Myocyte (in vitro differentiated cells): ENCODE data around the gene ZRANB2. TPM values are rescaled to one million over a fixed set of nuclear protein-coding genes. Genes with fewer than 3 reads are reported as not detected.

Experiments
- DNase-seq: peaks from one replicate; pipeline ENCODE4 v3.0.0-alpha.2; 2012; ENCODE audit warnings: low read depth
- microRNA counts: library from miRNA; unstranded; fragments of <30 nt; microRNA quantifications from one replicate; lab custom pipeline; 2016
- microRNA-seq: library from miRNA; unstranded; fragments of <30 nt; microRNA quantifications from one replicate; pipeline ENCODE4, GENCODE V29; 2016
- total RNA-seq: library from RNA; depleted of rRNA; stranded (reverse); fragments of >200 nt; gene quantifications from 2 replicates; pipeline ENCODE4 v1.2.3, GENCODE V29; 2014

ZRANB2 gene
- total RNA-seq, 1 donor from 2014 or later, result 53.5 TPM

DNA sequence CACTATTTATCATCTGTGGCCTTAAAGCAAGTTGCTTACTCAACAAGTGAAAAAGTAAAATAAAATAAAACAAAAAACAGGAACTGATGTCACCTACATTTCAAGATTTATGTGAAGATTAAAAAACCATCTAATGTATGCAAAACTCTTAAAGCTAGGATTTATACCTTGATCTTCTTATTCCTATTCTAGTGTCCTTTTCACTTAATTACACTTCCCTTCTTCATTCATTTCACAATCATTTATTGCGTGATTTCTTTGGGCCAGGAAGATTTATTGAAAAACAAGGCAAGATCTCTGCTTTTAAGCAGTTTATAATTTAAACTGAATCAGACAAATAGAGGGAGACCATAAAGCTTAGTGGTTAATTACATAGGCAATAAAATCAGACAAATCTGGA lies 51.9 kb downstream of the ZRANB2 start:
- DNase-seq, result no peak

GRCh38 chr1:71027991-71028390 lies 52.8 kb downstream of the ZRANB2 start:
- no peak for DNase-seq

DNA sequence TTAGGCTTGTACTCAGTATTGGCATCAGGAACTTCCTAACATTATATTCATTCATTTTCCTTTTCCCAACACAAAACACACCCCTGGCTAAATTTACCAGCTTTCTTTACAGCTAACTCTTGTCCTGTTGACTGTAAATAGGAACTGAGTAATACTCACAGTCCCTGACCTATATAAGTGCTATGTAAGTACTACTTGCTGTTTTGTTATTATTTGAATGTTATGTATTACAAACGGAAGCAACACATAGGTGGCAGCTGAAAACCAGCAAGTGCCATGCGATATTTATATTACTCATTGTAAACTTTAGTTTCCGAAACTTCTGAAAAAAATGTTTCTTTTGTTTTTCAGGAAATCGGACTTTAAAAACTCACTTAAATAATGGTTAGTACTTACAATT lies 54.7 kb downstream of the ZRANB2 start:
- no peak for DNase-seq

GRCh38 chr1:71023515-71023914 lies 57.3 kb downstream of the ZRANB2 start:
- DNase-seq, result no peak

DNA sequence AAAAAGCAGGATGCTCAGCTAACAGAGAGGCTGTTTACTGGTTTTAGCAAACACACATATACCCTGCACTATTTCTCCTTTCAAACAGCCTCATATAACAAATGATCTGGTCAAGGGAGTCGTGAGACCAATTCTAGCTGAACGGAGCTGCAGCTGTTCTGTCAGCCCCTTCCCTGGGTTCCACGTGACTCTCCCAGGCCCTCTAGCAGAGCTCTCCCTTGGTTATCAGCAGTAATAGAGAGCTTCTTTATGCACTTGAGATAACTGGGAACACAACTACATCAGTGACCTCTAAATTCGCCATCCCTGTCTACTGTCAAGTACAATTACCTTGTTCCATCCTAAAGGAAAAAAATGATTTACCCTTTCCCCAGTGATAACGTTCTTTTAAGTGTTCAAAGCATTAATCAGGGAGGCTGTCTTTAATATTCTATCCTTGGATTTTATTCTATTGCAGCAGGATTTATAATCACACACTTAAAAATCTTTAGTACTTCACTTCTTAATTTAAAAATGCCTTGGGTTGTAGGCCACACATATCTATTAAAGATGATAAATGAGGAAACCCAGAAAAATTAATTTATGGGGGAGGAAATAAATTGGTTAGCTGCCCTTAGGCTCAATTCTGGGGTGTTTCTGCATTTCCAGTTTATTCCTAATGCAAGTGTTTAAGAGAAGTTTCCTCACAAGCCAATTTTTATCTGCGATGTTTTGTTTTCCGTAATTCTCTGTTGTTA lies 61.4 kb downstream of the ZRANB2 start:
- peak; percentile 8 for DNase-seq

DNA sequence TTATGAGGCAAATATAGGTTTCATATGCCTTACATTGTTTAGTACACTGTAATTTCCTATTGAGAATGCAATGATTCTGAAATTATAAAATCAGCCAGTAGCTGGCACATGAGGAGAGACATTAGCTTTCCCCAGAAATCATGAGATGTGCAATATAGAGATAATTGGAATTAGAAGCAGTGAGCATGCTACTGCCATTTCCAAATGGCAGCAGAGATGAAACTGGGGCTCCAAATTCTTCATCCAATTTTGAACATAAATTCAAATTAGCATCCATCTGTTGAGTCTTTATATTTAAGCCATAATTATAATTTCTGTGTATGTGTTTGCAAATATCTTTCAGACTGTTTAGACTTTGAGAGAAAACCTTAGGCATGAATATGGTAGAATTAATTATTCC lies 62.0 kb downstream of the ZRANB2 start:
- DNase-seq, result no peak

DNA sequence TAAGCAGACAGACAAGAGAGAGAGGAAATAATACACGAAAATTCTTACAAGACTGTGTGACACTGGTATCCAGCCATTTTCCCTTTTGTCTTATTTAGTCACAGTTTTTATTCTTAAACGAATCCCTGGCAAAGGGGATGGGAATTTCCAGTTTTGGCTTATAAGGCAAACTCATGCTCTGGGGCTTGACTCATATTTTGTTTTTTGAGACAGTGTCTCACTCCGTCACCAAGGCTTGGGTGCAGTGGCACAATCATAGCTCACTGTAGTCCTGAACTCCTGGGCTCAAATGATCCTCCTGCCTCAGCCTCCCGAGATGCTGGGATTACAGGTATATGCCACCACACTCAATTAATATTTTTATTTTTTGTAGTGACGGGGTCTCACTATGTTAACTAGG lies 65.1 kb downstream of the ZRANB2 start:
- no peak for DNase-seq

DNA sequence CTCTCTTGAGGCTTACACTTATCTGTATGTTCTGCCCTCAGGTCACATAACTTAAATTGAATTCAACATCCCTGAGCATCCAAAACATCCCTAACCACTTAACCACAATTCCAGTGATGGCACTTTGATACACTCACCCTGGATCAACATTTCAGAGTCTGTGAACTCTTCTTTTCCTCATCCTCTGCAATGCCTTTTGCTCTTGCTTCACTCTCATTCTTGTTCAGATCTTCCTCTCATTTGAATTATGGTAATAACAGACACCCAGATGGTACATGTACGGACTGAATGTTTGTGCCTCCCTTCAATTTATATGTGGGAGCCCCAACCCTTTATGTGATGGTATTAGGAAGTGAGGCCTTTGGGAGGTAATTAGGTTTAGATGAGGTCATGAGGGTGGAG lies 66.7 kb downstream of the ZRANB2 start:
- DNase-seq, result no peak

MicroRNAs within 50 kb of the gene (microRNA counts, 767-probe panel; counts per million panel counts)
- microRNA hsa-miR-186-5p (lab: Ali Mortazavi, UCI), result not detected

Small RNA genes within 50 kb of the gene (microRNA-seq; reads per million reads assigned to microRNA genes)
- 476 reads per million, percentile 72 among the genes with 10 or more reads in this experiment for gene MIR186

Other genes with a start within 250 kb of the ZRANB2 start
- 0.21 TPM in 1 of 2 replicates, not detected in the other for gene PTGER3, start 33.2 kb downstream of the ZRANB2 start, total RNA-seq